Progenitor cell of endocrine pancreas (in vitro differentiated cells): ENCODE data around the gene SH3PXD2A. TPM values are rescaled to one million over a fixed set of nuclear protein-coding genes. Genes with fewer than 3 reads are reported as not detected.
A peak's percentile ranks its signal among the peaks of the same experiment; 100 is the strongest.

Source experiments
- DNase-seq: peaks from one replicate; pipeline ENCODE4 v3.0.0; 2021; ENCODE audit warnings: low spot score; ENCODE audit not compliant: unreplicated experiment
- H3K27ac Mint-ChIP-seq: 2 replicates; pipeline ENCODE4 v1.8.0; 2021; ENCODE audit warnings: mild to moderate bottlenecking, moderate library complexity, mixed read lengths
- H3K27me3 Mint-ChIP-seq: 2 replicates; pipeline ENCODE4 v1.8.0; 2021; ENCODE audit warnings: mixed read lengths
- H3K36me3 Mint-ChIP-seq: 2 replicates; pipeline ENCODE4 v1.8.0; 2022; ENCODE audit warnings: mixed read lengths; ENCODE audit not compliant: insufficient read depth
- H3K4me1 Mint-ChIP-seq: 2 replicates; pipeline ENCODE4 v1.8.0; 2021; ENCODE audit warnings: low read depth, mixed read lengths
- H3K4me3 Mint-ChIP-seq: 2 replicates; pipeline ENCODE4 v1.8.0; 2021; ENCODE audit warnings: low read depth, mild to moderate bottlenecking, moderate library complexity, mixed read lengths
- H3K9me3 Mint-ChIP-seq: 2 replicates; pipeline ENCODE4 v1.8.0; 2021; ENCODE audit warnings: low read depth, mixed read lengths
- total RNA-seq: library from RNA; stranded (reverse); gene quantifications from 2 replicates; pipeline ENCODE4 v1.2.1, GENCODE V29; 2021
- TF ChIP-seq, protein P1 (sequence below): fragments of 200-600 bp; sonication (generic); IDR thresholded peaks from one replicate; pipeline ENCODE4 v1.5.0; 2021; ENCODE audit warnings: antibody characterized with exemption, mild to moderate bottlenecking; ENCODE audit not compliant: unreplicated experiment

SH3PXD2A gene
- total RNA-seq, 1 donor from 2014 or later = 28.0 TPM

GRCh38 chr10:103843854-103844570 is 11.4 kb downstream of the SH3PXD2A start:
- Mint-ChIP-seq H3K4me3 (no peak overlapping the region), H3K9me3 (peaks cover 3% of the 10 kb centered on the region), H3K4me1 (peaks cover 46% of the 10 kb centered on the region), H3K36me3 (peaks cover 4% of the 10 kb centered on the region), H3K27ac (peak overlapping the region; percentile 64), H3K27me3 (no peaks in the 10 kb centered on the region)
- TF ChIP-seq, protein P1, sequence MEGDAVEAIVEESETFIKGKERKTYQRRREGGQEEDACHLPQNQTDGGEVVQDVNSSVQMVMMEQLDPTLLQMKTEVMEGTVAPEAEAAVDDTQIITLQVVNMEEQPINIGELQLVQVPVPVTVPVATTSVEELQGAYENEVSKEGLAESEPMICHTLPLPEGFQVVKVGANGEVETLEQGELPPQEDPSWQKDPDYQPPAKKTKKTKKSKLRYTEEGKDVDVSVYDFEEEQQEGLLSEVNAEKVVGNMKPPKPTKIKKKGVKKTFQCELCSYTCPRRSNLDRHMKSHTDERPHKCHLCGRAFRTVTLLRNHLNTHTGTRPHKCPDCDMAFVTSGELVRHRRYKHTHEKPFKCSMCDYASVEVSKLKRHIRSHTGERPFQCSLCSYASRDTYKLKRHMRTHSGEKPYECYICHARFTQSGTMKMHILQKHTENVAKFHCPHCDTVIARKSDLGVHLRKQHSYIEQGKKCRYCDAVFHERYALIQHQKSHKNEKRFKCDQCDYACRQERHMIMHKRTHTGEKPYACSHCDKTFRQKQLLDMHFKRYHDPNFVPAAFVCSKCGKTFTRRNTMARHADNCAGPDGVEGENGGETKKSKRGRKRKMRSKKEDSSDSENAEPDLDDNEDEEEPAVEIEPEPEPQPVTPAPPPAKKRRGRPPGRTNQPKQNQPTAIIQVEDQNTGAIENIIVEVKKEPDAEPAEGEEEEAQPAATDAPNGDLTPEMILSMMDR = no peak
- no peak for DNase-seq

DNA sequence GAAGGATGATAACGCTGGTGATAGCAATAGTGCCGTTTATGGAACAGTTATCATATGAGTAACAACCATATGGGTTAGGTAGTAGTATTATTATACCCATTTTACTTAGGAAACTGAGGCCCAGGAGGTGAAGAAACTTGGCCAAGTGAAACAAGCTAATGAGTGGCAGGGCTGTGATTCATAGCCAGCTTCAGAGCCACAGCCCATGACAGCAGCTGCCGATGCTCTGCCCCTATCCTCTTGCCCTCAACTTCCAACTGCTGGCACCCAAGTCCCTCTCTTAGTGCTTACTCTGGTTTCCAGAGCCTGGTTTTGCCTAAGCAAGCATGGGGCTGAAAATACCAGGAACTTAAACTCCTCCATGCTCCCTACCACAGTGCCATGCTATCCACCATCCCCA is 12.3 kb downstream of the SH3PXD2A start:
- no peak overlapping the region for H3K27ac Mint-ChIP-seq
- H3K4me1 Mint-ChIP-seq = peaks cover 45% of the 10 kb centered on the region
- no peak for DNase-seq

GRCh38 chr10:103842605-103843004 is 12.8 kb downstream of the SH3PXD2A start:
- no peak for DNase-seq
- H3K36me3 Mint-ChIP-seq = peaks cover 4% of the 10 kb centered on the region
- H3K27me3 Mint-ChIP-seq = no peaks in the 10 kb centered on the region
- peak overlapping the region; percentile 33 for H3K27ac Mint-ChIP-seq
- peaks cover 3% of the 10 kb centered on the region for H3K9me3 Mint-ChIP-seq
- peaks cover 48% of the 10 kb centered on the region for H3K4me1 Mint-ChIP-seq
- no peak overlapping the region for H3K4me3 Mint-ChIP-seq
- TF ChIP-seq, protein P1 = no peak

More for the DNA sequence above, 12.3 kb downstream of the SH3PXD2A start:
- H3K9me3 Mint-ChIP-seq = peaks cover 3% of the 10 kb centered on the region
- no peaks in the 10 kb centered on the region for H3K27me3 Mint-ChIP-seq
- H3K36me3 Mint-ChIP-seq = peaks cover 4% of the 10 kb centered on the region
- no peak overlapping the region for H3K4me3 Mint-ChIP-seq
- TF ChIP-seq, protein P1 = no peak

DNA sequence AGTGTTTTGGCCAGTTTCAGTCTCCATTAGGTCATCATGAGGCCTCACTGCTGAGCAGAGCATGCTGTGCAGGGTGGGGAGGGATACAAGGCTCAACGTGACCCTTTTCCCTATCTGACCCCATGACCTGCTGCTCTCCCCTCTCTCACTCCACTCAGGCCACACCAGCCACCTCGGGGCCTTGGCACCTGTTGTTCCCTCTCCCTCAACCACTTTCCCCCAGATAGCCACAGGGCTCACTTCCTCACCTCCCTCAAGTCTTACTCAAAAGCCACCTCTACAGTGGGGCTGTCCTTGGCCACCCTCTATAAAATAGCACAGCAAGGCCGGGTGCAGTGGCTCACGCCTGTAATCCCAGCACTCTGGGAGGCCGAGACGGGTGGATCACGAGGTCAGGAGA is 13.9 kb downstream of the SH3PXD2A start:
- H3K4me3 Mint-ChIP-seq = no peak overlapping the region
- peaks cover 3% of the 10 kb centered on the region for H3K9me3 Mint-ChIP-seq
- no peak for DNase-seq
- H3K27me3 Mint-ChIP-seq = no peaks in the 10 kb centered on the region
- TF ChIP-seq, protein P1 = no peak
- H3K36me3 Mint-ChIP-seq = peaks cover 2% of the 10 kb centered on the region
- H3K4me1 Mint-ChIP-seq = peaks cover 58% of the 10 kb centered on the region
- peak overlapping the region; percentile 65 for H3K27ac Mint-ChIP-seq

DNA sequence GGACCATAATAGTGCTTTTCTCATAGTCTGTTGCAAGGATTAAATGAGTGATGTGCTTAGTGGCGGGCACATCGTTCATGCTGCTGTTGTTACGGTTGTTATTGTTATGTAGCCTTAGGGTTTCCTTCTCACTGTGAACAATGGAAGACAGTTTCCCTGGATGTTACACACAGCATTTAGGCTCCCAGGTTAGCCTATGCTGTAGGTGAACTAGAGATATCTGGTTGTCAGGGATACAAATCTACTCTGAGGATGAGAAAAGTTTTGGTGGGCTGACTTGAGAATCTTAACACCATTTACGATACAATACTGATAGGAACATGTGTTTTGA is 14.7 kb downstream of the SH3PXD2A start:
- H3K4me3 Mint-ChIP-seq = no peak overlapping the region
- TF ChIP-seq, protein P1 = no peak
- peak overlapping the region; percentile 31 for H3K27ac Mint-ChIP-seq
- H3K36me3 Mint-ChIP-seq = peaks cover 2% of the 10 kb centered on the region
- no peak for DNase-seq
- H3K9me3 Mint-ChIP-seq = peaks cover 3% of the 10 kb centered on the region
- no peaks in the 10 kb centered on the region for H3K27me3 Mint-ChIP-seq
- H3K4me1 Mint-ChIP-seq = peaks cover 58% of the 10 kb centered on the region
